HG03135 (cell line): ENCODE data around the gene CLHC1.
"Not testable (repeated sequence)": the region's sequence is repeated elsewhere in the genome, so short reads cannot be mapped to it uniquely, and the experiment has no call there.

ENCODE experiments used
- ATAC-seq: cut with Tn5 transposase; IDR thresholded peaks from one replicate; pipeline ENCODE4 v1.9.1; 2021; ENCODE audit warnings: mild to moderate bottlenecking, moderate library complexity; ENCODE audit not compliant: unreplicated experiment

The CLHC1 gene

GRCh38 chr2:55137024-55137958 is 94.8 kb downstream of the CLHC1 start:
- ATAC-seq: no peak

GRCh38 chr2:55136138-55136541 is 96.0 kb downstream of the CLHC1 start:
- no peak for ATAC-seq

DNA sequence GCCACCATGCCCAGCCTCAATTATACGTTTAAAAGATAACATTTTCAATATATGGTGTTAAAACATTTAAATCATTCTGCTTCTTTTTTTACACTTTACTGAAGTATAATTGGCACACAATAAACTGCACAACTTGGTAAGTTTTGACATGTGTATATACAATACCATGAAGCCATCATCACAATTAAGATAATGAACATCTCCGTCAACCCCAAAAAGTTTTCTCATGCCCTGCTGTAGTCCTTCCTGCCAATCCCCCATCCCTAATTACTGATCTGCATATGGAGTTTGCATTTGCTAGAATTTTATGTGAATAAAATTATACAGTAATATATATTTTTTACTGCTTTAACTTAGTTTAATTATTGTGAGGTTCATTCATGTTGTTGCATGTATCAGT is 96.6 kb downstream of the CLHC1 start:
- ATAC-seq: no peak

DNA sequence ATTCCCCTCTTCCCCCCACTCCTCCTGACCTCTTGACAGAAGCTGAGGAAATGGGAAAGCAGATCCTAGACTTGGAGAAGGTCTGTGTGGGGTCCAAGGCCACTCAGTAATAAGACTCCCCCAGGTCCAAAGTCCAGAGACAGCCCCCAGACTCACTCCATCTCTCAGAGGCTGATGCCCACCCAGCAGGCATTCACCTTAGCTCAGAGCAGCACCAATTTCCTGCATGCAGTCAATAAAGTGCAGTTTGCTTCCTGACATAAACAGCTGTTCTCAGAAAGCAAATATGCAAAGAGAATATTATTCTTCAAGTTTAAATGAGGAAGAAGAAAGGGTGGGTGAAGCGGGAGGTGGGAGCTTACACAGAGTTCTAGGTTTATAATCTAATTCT is 97.8 kb downstream of the CLHC1 start:
- no peak for ATAC-seq

DNA sequence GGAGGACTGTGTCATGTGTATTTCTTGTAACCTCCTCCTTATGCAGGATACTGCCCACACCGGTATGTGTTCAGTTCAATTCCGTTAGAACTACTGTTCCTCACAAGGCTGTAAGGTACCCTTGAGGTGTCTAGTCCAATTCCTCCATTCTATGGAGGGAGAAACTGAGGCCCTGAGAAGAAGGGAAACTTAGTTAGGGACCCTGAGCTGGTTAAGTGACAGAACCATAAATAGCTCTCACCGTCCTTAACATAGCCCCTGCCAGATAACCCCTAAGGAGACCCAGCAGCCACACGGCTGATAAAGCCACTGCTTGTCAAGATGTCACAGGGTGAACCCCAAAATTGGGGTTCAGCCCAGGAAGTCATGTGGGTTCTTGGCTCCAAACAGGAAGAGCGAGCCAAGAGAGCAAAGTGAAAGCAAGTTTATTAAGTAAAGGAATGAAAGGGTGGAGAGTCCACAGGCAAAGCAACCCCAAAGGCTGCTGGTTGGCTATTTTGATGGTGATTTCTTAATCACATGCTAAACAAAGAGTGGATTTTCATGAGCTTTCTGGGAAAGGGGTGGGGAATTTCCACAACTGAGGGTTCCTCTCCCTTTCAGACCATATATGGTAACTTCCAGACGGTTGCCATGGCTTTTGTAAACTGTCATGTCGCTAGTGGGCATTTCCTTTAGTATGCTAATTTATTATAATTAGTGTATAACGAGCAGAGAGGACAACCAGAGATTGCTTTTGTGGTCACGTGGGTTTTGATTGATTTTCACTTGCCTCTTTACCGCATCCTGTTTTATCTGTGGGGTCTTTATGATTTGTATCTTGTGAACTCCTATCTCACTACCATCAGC is 98.4 kb downstream of the CLHC1 start:
- peak; percentile 93 for ATAC-seq

DNA sequence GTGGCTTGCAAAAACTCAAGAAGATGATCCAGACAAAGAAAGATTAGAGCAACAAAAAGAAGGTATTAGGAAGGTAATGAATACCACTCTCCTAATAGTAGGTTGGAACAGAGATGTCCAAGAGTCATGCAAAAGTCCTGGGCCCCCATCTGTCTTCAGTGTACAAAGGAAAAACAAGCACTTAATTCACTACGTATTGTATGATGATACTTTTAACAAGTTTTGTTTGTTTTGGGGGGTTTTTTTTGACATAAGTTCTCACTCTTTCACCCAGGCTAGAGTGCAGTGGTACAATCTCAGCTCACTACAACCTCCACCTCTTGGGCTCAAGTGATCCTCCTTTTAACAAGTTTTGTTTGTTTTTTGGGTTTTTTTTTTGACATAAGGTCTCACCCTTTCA is 101.2 kb downstream of the CLHC1 start:
- no peak for ATAC-seq

- ATAC-seq: not testable (repeated sequence)
Measured at GRCh38 chr2:55126643-55127042, 105.5 kb downstream of the CLHC1 start.
